Transverse colon (tissue), 4 donors: ENCODE results near the gene NAA80. TPM values are rescaled to one million over a fixed set of nuclear protein-coding genes. Genes with fewer than 3 reads are reported as not detected.

ENCODE experiments used
- DNase-seq: peaks from one replicate; pipeline ENCODE4 v3.0.0-alpha.2; 2019
- H3K27ac ChIP-seq, 4 donors: fragments of 200-600 bp; sonication (generic); 2 replicates each; pipeline ENCODE4 v1.5.1; 2016 to 2018; ENCODE audit warnings: inconsistent platforms in 4 of 4
- H3K27me3 ChIP-seq: fragments of 200-600 bp; sonication (generic); 2 replicates; pipeline ENCODE4 v1.5.1; 2017; ENCODE audit warnings: inconsistent platforms
- H3K36me3 ChIP-seq, 4 donors: fragments of 200-600 bp; sonication (generic); 2 replicates each; pipeline ENCODE4 v1.5.1; 2017 to 2019; ENCODE audit warnings: inconsistent platforms in 4 of 4
- H3K4me1 ChIP-seq, 4 donors: fragments of 200-600 bp; sonication (generic); 2 replicates each; pipeline ENCODE4 v1.5.1; 2017 to 2020; ENCODE audit warnings: inconsistent platforms in 4 of 4
- H3K4me3 ChIP-seq, 4 donors: fragments of 200-600 bp; sonication (generic); 1 replicate in 1 of 4; 2 replicates in 3 of 4; pipeline versions ENCODE4 v1.5.1 to v1.6.1; 2017 to 2019; ENCODE audit warnings: inconsistent platforms in 4 of 4
- H3K9me3 ChIP-seq, 2 donors: fragments of 200-600 bp; sonication (generic); 2 replicates each; pipeline ENCODE4 v1.5.1; 2017 to 2019; ENCODE audit warnings: inconsistent platforms in 2 of 2
- EP300 ChIP-seq: sonication (generic); formaldehyde crosslinking; IDR thresholded peaks from one replicate; pipeline ENCODE4 v1.6.1; 2017; ENCODE audit warnings: antibody characterized with exemption, low read depth
- POLR2A ChIP-seq: fragments of 450-650 bp; IDR thresholded peaks from one replicate; pipeline ENCODE4 v1.6.1; 2016; ENCODE audit warnings: antibody characterized with exemption, mild to moderate bottlenecking, moderate library complexity
- POLR2AphosphoS5 ChIP-seq, 3 donors: sonication (generic); formaldehyde crosslinking; IDR thresholded peaks; one replicate each; pipeline ENCODE4 v1.6.1; 2016; ENCODE audit warnings: antibody characterized with exemption in 3 of 3
- WGBS, 2 donors: methylation state at CpG; one replicate each; pipeline ENCODE4 v1.1.5; 2018; ENCODE audit warnings: low coverage in 1 of 2; 5-methylcytosine and 5-hydroxymethylcytosine counted together
- in situ Hi-C, 4 donors: fragments of 200-750 bp; cut with MboI; loops; one replicate each; pipeline versions ENCODE4 v1.15.0 to v1.15.1; 2017; ENCODE audit warnings: low sequenced_read_pairs in 3 of 4, low pct_ligation_motif_present in 1 of 4, low pct_unique_long_range_greater_than_20kb in 1 of 4
- intact Hi-C: fragments of 100-400 bp; cut with DNase I; formaldehyde crosslinking; loops from one replicate; pipeline ENCODE4 v1.15.1; 2023; ENCODE audit warnings: low total_unique reads
- total RNA-seq, 4 donors: library from RNA; depleted of rRNA; stranded (reverse); fragments of >200 nt; gene quantifications; one replicate each; pipeline ENCODE4 v1.1.0, GENCODE V29; 2016
- TF ChIP-seq, protein P1 (sequence below), 5 experiments: fragments of 200-600 bp in 3 of 5; fragments of 450-650 bp in 2 of 5; sonication (generic) in 3 of 5; IDR thresholded peaks; 1 replicate in 2 of 5; 2 replicates in 3 of 5; pipeline ENCODE4 v1.5.1; 2016 to 2017; ENCODE audit warnings: antibody characterized with exemption in 5 of 5, inconsistent platforms in 3 of 5, mild to moderate bottlenecking in 2 of 5, moderate library complexity in 1 of 5

The NAA80 gene
- total RNA-seq, 4 donors from 2014 or later = 5.2 to 13.0 (median 7.8) TPM

- in situ Hi-C loops = no loop called here
- TF ChIP-seq, protein P1, sequence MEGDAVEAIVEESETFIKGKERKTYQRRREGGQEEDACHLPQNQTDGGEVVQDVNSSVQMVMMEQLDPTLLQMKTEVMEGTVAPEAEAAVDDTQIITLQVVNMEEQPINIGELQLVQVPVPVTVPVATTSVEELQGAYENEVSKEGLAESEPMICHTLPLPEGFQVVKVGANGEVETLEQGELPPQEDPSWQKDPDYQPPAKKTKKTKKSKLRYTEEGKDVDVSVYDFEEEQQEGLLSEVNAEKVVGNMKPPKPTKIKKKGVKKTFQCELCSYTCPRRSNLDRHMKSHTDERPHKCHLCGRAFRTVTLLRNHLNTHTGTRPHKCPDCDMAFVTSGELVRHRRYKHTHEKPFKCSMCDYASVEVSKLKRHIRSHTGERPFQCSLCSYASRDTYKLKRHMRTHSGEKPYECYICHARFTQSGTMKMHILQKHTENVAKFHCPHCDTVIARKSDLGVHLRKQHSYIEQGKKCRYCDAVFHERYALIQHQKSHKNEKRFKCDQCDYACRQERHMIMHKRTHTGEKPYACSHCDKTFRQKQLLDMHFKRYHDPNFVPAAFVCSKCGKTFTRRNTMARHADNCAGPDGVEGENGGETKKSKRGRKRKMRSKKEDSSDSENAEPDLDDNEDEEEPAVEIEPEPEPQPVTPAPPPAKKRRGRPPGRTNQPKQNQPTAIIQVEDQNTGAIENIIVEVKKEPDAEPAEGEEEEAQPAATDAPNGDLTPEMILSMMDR (IDR thresholded peaks at IDR 0.05) = no peak
- no peak for TF ChIP-seq EP300
- TF ChIP-seq POLR2AphosphoS5 (IDR thresholded peaks at IDR 0.05) = no peak
- TF ChIP-seq POLR2A = no peak
- H3K27me3 ChIP-seq = peaks cover 24% of the 10 kb centered on the region
- no peak for DNase-seq
- no peaks in the 10 kb centered on the region for H3K36me3 ChIP-seq
- no peak overlapping the region for H3K4me3 ChIP-seq
- peaks cover 0 to 4% (median 2%) of the 10 kb centered on the region in 4 donors for H3K4me1 ChIP-seq
- intact Hi-C loops = loop anchor here (10.0 kb wide), 1 partner anchor 155 kb away; no protein-coding TSS in a partner anchor
- 91% methylated on average over 8 of the region's 8 CpGs; no CpG with 5 or more reads in 1 of the 2 donors for WGBS, 2 donors
- no peaks in the 10 kb centered on the region for H3K9me3 ChIP-seq
- no peak overlapping the region for H3K27ac ChIP-seq
These were observed 19.8 kb downstream of the NAA80 start for GRCh38 chr3:50279255-50280016.

DNA sequence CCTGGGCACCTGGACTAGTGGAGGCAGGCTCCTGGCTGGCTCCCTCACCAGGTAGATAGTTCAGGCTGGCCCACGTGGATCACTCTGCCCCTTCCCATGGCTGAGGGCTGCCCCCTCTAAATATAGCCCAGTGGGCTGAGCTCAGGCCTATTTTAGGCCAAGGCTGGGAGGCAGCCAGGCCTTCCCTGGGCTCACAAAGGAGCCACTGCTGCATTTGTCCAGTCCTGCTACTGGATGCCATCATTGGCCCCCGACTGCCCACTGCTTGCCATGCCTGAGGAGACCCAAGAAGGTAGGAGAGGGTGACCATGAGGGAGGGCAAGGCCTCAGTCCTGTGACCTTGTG, 20.4 kb downstream of the NAA80 start, which contains the start of gene LSMEM2:
Gene LSMEM2, plus strand, starts transcription at position 208 of the 345 bp plus-strand sequence. Its CDS starts 27 bp downstream, at position 235.
- 71% methylated on average over 1 of the region's 2 CpGs; no CpG with 5 or more reads in 1 of the 2 donors for WGBS, 2 donors
- TF ChIP-seq POLR2A (no peak), POLR2AphosphoS5 (IDR thresholded peaks at IDR 0.05) (no peak), EP300 (no peak)
- TF ChIP-seq, protein P1 (IDR thresholded peaks at IDR 0.05) = no peak
- Histone ChIP-seq H3K4me1 (peaks cover 0 to 10% (median 4%) of the 10 kb centered on the region in 4 donors), H3K27ac (no peak within 1 kb of the TSS), H3K36me3 (no peaks in the 10 kb centered on the region), H3K4me3 (no peak within 1 kb of the TSS), H3K9me3 (no peaks in the 10 kb centered on the region), H3K27me3 (peaks cover 27% of the 10 kb centered on the region)
- in situ Hi-C loops (no loop called here), intact Hi-C loops (loop anchor here (10.0 kb wide), 1 partner anchor 154 kb away; no protein-coding TSS in a partner anchor)
- DNase-seq = no peak

DNA sequence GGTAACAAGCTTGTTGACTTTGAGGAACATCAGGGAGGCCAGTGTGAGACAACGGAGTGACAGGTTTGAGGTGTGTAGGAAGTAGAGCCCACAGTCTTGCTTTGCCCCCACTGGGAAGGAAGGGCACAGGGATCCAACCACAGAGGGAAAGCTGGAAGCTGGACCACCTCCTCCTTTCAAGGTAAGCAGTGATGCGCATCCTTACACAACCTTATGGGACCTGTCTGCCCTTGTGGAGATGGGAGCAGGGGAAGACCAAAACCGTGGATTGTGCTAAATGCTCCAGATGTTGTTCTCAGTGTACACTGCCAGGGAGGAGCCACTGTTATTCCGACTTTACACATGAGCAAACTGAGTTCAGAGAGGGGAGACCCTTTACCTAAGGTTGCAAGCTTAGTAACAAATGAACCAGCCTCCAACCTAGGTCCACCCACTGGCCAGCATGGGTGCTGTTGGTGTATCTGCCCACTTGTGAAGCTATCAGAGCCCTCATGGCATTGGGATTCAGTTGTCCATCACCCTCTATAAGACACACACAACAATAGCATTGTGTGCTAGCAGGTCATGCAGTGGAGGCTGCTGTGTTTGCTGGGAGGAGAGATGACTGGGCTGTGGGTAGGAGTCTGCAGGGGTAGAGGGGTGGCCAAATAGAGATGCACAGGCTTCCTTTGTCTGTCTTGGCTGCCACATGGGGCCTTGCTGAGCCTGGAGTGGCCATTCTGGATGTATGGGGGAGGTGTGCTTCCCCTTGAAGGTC, 20.9 kb downstream of the NAA80 start:
- Histone ChIP-seq H3K4me3 (no peak overlapping the region), H3K9me3 (no peaks in the 10 kb centered on the region), H3K4me1 (peaks cover 3 to 15% (median 9%) of the 10 kb centered on the region in 4 donors), H3K36me3 (no peaks in the 10 kb centered on the region), H3K27ac (no peak overlapping the region), H3K27me3 (peaks cover 32% of the 10 kb centered on the region)
- intact Hi-C loops = loop anchor here (10.0 kb wide), 1 partner anchor 154 kb away; no protein-coding TSS in a partner anchor
- TF ChIP-seq POLR2A (no peak), POLR2AphosphoS5 (IDR thresholded peaks at IDR 0.05) (no peak), EP300 (no peak)
- TF ChIP-seq, protein P1 (IDR thresholded peaks at IDR 0.05) = no peak
- in situ Hi-C loops = no loop called here
- no peak for DNase-seq
- 74% methylated on average over 4 of the region's 4 CpGs; no CpG with 5 or more reads in 1 of the 2 donors for WGBS, 2 donors

DNA sequence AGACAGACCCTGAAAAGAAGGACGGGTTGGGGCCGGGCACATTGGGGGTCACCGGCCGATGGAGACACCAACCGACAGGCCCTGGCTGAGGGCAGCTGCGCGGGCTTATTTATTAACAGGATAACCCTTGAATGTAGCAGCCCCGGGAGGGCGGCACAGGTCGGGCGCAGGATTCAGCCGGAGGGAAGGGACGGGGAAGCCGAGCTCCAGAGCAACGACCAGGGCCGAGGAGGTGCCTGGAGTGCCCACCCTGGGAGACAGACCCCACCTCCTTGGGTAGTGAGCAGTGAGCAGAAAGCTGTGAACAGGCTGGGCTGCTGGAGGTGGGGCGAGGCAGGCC, 22.5 kb downstream of the NAA80 start:
- in situ Hi-C loops = no loop called here
- 87% methylated on average over 17 of the region's 17 CpGs; no CpG with 5 or more reads in 1 of the 2 donors for WGBS, 2 donors
- Histone ChIP-seq H3K36me3 (no peaks in the 10 kb centered on the region), H3K27ac (no peak overlapping the region), H3K4me3 (no peak overlapping the region), H3K27me3 (peaks cover 33% of the 10 kb centered on the region), H3K9me3 (no peaks in the 10 kb centered on the region), H3K4me1 (peaks cover 7 to 26% (median 14%) of the 10 kb centered on the region in 4 donors)
- no peak for DNase-seq
- no peak for TF ChIP-seq POLR2AphosphoS5 (IDR thresholded peaks at IDR 0.05)
- intact Hi-C loops = loop anchor here (10.0 kb wide), 1 partner anchor 152 kb away; no protein-coding TSS in a partner anchor
